ENCODE measurements around the gene NEU2. TPM values are rescaled to one million over a fixed set of nuclear protein-coding genes. Genes with fewer than 3 reads are reported as not detected.

The NEU2 gene
- total RNA-seq, 2 experiments from 2014 or later = not detected

DNA sequence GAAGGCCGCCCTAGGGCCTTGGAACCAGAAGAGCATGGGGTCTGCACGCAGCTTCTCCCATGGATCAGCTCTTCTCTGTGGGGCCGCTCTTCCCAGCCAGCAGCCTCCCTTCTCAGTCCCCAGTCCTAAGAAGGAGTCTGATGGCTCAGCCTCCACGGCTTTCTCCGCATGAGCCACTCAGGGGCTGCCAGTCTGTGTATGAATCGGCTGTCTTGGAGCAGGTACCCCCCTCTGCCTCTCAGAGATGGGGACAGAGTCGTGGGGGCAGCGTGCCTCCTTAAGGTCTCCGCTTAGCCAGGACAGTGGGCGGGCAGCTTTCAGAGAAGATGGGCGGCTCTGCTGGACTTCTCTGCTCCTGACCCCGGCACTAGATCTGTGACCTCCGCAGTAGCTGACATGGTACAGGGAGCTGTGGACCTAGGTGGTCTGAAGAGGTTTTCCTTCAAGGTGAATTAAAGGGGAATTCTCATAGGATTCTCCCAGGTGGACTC lies 49.3 kb downstream of the NEU2 start:
- TF ChIP-seq, protein P1, sequence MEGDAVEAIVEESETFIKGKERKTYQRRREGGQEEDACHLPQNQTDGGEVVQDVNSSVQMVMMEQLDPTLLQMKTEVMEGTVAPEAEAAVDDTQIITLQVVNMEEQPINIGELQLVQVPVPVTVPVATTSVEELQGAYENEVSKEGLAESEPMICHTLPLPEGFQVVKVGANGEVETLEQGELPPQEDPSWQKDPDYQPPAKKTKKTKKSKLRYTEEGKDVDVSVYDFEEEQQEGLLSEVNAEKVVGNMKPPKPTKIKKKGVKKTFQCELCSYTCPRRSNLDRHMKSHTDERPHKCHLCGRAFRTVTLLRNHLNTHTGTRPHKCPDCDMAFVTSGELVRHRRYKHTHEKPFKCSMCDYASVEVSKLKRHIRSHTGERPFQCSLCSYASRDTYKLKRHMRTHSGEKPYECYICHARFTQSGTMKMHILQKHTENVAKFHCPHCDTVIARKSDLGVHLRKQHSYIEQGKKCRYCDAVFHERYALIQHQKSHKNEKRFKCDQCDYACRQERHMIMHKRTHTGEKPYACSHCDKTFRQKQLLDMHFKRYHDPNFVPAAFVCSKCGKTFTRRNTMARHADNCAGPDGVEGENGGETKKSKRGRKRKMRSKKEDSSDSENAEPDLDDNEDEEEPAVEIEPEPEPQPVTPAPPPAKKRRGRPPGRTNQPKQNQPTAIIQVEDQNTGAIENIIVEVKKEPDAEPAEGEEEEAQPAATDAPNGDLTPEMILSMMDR (IDR thresholded peaks at IDR 0.05) = no peak
- Mint-ChIP-seq H3K4me3 (peak overlapping the region; percentile 32), H3K9me3 (no peaks in the 10 kb centered on the region), H3K27ac (peak overlapping the region; percentile 85), H3K4me1 (ENCODE audit: low read depth) (peaks cover 83% of the 10 kb centered on the region), H3K27me3 (no peaks in the 10 kb centered on the region), H3K36me3 (ENCODE audit: low read depth) (peaks cover 46% of the 10 kb centered on the region)
- intact Hi-C loops (cut with micrococcal nuclease) = loop anchor here (5.0 kb wide), 1 partner anchor 161 kb away; no protein-coding TSS in a partner anchor
- no peak for ATAC-seq
- POLR2A ChIA-PET = interaction anchor here (1.3 to 10.3 kb wide), 6 partner anchors 11 to 337 kb away, joined by 3 to 119 read pairs (median 10); partner anchors contain the start of genes ATG16L1 and INPP5D
- DNase-seq = no peak
- CTCF ChIA-PET = interaction anchor here (1.2 to 5.3 kb wide), 6 partner anchors 12 to 28 kb away, joined by 3 to 32 read pairs (median 6); partner anchors contain the start of gene INPP5D

DNA sequence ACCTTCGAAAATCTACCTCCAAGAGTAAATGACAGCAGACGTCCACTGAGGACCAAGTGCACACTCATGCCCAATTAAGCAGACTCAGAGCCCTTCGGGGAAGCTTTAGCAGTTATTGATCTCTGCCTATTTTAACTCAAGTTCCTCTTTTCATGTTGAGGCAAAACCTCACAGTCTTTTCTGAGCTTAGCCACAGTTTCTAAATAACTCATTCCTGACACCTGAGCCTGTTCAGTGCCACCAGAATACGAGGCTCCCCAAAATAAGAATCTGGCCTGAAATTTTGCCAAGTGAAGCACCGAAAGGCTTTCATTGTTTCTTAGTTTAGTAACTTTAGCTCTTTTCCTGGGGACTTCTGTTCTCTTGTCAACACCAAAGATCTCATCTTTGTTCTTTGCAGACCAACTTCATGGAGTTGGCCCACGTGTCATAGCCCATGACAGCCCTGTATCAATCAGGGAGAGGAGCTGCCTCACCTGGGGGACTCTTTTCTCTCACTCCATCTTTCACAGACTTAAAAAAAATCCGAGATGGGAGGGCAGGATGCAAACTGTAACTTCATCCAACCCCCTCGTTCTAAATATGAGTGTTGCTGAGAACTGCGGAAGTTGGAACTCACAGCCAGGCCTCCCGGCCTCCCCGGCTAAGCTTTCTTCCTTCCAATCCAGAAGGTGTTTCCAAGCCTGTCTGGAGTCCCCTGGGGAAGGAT lies 49.9 kb downstream of the NEU2 start:
- DNase-seq (peak; percentile 22), ATAC-seq (peak; percentile 35)

DNA sequence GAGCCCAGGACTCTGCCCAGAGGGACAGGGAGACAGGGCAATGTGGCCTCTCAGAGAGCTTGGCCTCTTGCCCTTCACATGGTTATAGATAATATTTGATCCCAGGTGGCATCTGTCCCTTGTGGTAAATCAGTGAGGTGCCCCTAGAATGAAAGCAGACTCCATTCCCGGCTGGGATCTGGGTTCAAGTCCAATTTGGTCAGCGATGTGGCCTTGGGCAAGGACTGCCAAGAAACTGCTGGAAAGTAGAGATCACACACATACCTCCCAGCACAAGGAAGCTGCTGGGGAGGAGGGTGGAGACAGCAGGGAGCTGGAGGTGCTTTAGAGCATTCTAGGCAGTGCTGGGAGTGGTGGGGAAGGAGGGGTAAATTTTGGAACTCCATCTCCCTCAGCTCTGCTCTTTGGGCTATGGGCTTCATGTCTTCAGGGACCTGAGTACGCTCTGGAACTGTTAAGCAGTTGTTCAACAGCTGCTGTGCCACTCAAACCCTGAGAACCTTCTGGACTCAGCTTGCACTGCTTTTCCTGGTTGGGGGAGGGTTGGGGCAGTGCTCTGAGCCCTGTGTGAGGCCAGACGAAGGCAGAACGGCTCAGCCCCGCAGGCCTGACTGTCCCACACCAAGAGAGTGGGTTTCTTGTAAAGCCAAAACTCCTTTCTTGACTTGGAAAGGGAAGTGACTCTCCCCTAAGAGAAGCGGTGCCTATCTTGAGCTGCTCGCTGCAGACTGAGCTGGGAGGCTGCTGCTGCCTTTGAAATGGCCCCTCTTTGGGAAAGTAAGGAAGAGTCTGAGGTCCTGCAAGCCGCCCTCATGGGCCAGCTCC lies 50.7 kb downstream of the NEU2 start:
- intact Hi-C loops (cut with micrococcal nuclease) = loop anchor here (5.0 kb wide), 1 partner anchor 159 kb away; no protein-coding TSS in a partner anchor
- TF ChIP-seq, protein P1 (IDR thresholded peaks at IDR 0.05) = no peak
- H3K4me3 Mint-ChIP-seq = no peak overlapping the region
- peak overlapping the region; percentile 85 for H3K27ac Mint-ChIP-seq
- no peaks in the 10 kb centered on the region for H3K27me3 Mint-ChIP-seq
- peaks cover 51% of the 10 kb centered on the region for H3K36me3 Mint-ChIP-seq (ENCODE audit: low read depth)
- no peaks in the 10 kb centered on the region for H3K9me3 Mint-ChIP-seq
- CTCF ChIA-PET = interaction anchor here (1.1 to 5.3 kb wide), 5 partner anchors 13 to 30 kb away, joined by 3 to 32 read pairs (median 7); partner anchors contain the start of gene INPP5D
- ATAC-seq = no peak
- DNase-seq = no peak
- H3K4me1 Mint-ChIP-seq (ENCODE audit: low read depth) = peaks cover 82% of the 10 kb centered on the region
- POLR2A ChIA-PET = interaction anchor here (0.6 to 10.3 kb wide), 8 partner anchors 9 to 336 kb away, joined by 3 to 119 read pairs (median 5); partner anchors contain the start of genes ATG16L1 and INPP5D

More for the DNA sequence above, 49.9 kb downstream of the NEU2 start:
- intact Hi-C loops (cut with micrococcal nuclease) = loop anchor here (5.0 kb wide), 1 partner anchor 160 kb away; no protein-coding TSS in a partner anchor
- Mint-ChIP-seq H3K4me3 (peak overlapping the region; percentile 32), H3K27me3 (no peaks in the 10 kb centered on the region), H3K27ac (peak overlapping the region; percentile 85), H3K9me3 (no peaks in the 10 kb centered on the region), H3K36me3 (ENCODE audit: low read depth) (peaks cover 48% of the 10 kb centered on the region), H3K4me1 (ENCODE audit: low read depth) (peaks cover 86% of the 10 kb centered on the region)
- POLR2A ChIA-PET = interaction anchor here (1.5 to 10.3 kb wide), 5 partner anchors 18 to 336 kb away, joined by 3 to 119 read pairs (median 13); partner anchors contain the start of genes ATG16L1 and INPP5D
- TF ChIP-seq, protein P1 (IDR thresholded peaks at IDR 0.05) = no peak
- CTCF ChIA-PET = interaction anchor here (1.1 to 5.3 kb wide), 6 partner anchors 13 to 29 kb away, joined by 3 to 32 read pairs (median 6); partner anchors contain the start of gene INPP5D

DNA sequence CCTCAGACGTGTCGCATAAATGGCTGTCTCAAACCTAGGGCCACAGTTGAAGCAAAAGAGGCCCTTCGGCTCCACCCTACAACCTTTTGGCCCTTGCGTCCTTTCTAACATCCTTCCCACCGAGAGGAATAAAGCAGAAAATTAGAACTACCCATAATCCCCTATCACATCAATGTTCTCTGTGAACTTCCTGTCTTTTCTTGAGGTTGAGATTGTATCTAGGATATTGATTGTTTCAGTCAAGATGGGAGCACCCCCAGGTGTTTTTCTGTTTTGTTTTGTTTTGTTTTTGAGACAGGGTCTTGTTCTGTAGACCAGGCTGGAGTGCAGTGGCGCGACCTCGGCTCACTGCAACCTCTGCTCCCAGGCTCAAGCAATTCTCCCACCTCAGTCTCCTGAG lies 51.3 kb downstream of the NEU2 start:
- TF ChIP-seq, protein P1 (IDR thresholded peaks at IDR 0.05) = no peak
- DNase-seq (no peak), ATAC-seq (no peak)
- peak overlapping the region; percentile 54 for H3K4me3 Mint-ChIP-seq
- intact Hi-C loops (cut with micrococcal nuclease) = loop anchor here (5.0 kb wide), 1 partner anchor 159 kb away; no protein-coding TSS in a partner anchor
- peaks cover 57% of the 10 kb centered on the region for H3K36me3 Mint-ChIP-seq (ENCODE audit: low read depth)
- no peaks in the 10 kb centered on the region for H3K9me3 Mint-ChIP-seq
- CTCF ChIA-PET = interaction anchor here (1.1 to 5.3 kb wide), 4 partner anchors 13 to 30 kb away, joined by 5 to 32 read pairs (median 16); partner anchors contain the start of gene INPP5D
- peak overlapping the region; percentile 85 for H3K27ac Mint-ChIP-seq
- H3K4me1 Mint-ChIP-seq (ENCODE audit: low read depth) = peaks cover 84% of the 10 kb centered on the region
- POLR2A ChIA-PET = interaction anchor here (0.7 to 10.3 kb wide), 6 partner anchors 8 to 167 kb away, joined by 3 to 119 read pairs (median 8); partner anchors contain the start of genes ATG16L1 and INPP5D
- no peaks in the 10 kb centered on the region for H3K27me3 Mint-ChIP-seq

Data from activated CD8-positive, alpha-beta T cell treated with anti-CD3 and anti-CD28 coated beads for 36 hours (primary cell).